Cortex of kidney (tissue), 1 donor: Measurements from ENCODE around the gene MBNL2.

ENCODE experiments used
- DNase-seq: peaks from one replicate; lab custom pipeline; 2025; lab: John Stamatoyannopoulos, UW

Gene MBNL2

GRCh38 chr13:97327086-97327485 is 105.0 kb downstream of the MBNL2 start:
- no peak for DNase-seq

- no peak for DNase-seq
Measured at GRCh38 chr13:97327506-97328221, 105.5 kb downstream of the MBNL2 start.

GRCh38 chr13:97328222-97328790 is 106.2 kb downstream of the MBNL2 start:
- no peak for DNase-seq

- DNase-seq: no peak
Measured at GRCh38 chr13:97329331-97329730, 107.2 kb downstream of the MBNL2 start.

GRCh38 chr13:97330448-97330847 is 108.3 kb downstream of the MBNL2 start:
- DNase-seq: no peak

- no peak for DNase-seq
Measured at GRCh38 chr13:97332742-97333141, 110.6 kb downstream of the MBNL2 start.

GRCh38 chr13:97333983-97334382 is 111.8 kb downstream of the MBNL2 start:
- DNase-seq: no peak

GRCh38 chr13:97334690-97335089 is 112.6 kb downstream of the MBNL2 start:
- DNase-seq: no peak

- DNase-seq: no peak
Measured at GRCh38 chr13:97335488-97336134, 113.5 kb downstream of the MBNL2 start.

GRCh38 chr13:97337985-97338499 is 115.9 kb downstream of the MBNL2 start:
- no peak for DNase-seq

GRCh38 chr13:97338571-97338970 is 116.4 kb downstream of the MBNL2 start:
- DNase-seq: no peak

GRCh38 chr13:97339019-97339987 is 117.2 kb downstream of the MBNL2 start:
- DNase-seq: no peak

- DNase-seq: no peak
Measured at GRCh38 chr13:97339988-97340749, 118.0 kb downstream of the MBNL2 start.

GRCh38 chr13:97341135-97341534 is 119.0 kb downstream of the MBNL2 start:
- DNase-seq: no peak

GRCh38 chr13:97342136-97342535 is 120.0 kb downstream of the MBNL2 start:
- no peak for DNase-seq

- no peak for DNase-seq
Measured at GRCh38 chr13:97342936-97343335, 120.8 kb downstream of the MBNL2 start.

GRCh38 chr13:97344265-97345175 is 122.4 kb downstream of the MBNL2 start:
- DNase-seq: no peak

- DNase-seq: no peak
Measured at GRCh38 chr13:97346097-97346496, 124.0 kb downstream of the MBNL2 start.

- DNase-seq: no peak
Measured at GRCh38 chr13:97346561-97347254, 124.6 kb downstream of the MBNL2 start.
